SU-DHL-6 (cell line): ENCODE data around the gene FOSL2.

Experiments used
- EZH2phosphoT487 ChIP-seq: fragments of 200-600 bp; sonication (generic), shearing (Covaris generic); conservative IDR thresholded peaks from 2 replicates; pipeline ENCODE4 v1.6.1; 2018; ENCODE audit warnings: mild to moderate bottlenecking, antibody characterized with exemption, low read length, moderate library complexity, mixed read lengths
- TF ChIP-seq, protein P1 (sequence below): fragments of 200-600 bp; sonication (generic); IDR thresholded peaks from one replicate; pipeline ENCODE4 v1.5.1; 2017; ENCODE audit warnings: antibody characterized with exemption, mild to moderate bottlenecking, low read length, moderate library complexity; ENCODE audit not compliant: insufficient read depth, poor library complexity, severe bottlenecking

DNA sequence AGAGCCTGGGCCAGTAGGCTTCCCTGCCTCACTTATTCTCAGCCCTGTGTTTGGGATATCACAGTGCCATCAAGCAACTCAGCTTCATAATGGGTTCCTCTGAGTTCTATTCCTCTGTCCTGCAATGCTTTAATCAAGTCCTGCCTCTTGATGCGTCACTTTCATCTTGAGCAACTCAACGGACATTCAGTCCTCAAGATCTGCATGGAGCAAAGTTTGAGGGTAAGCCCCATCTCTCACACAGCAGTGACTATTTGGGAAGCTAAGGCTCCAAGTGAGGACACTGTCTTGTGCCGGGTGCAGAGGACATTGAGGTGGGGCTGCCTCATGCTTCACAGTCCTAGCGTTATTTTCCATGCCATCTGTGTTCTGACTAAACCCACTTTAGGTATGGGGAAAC lies 52.3 kb downstream of the FOSL2 start:
- TF ChIP-seq, protein P1, sequence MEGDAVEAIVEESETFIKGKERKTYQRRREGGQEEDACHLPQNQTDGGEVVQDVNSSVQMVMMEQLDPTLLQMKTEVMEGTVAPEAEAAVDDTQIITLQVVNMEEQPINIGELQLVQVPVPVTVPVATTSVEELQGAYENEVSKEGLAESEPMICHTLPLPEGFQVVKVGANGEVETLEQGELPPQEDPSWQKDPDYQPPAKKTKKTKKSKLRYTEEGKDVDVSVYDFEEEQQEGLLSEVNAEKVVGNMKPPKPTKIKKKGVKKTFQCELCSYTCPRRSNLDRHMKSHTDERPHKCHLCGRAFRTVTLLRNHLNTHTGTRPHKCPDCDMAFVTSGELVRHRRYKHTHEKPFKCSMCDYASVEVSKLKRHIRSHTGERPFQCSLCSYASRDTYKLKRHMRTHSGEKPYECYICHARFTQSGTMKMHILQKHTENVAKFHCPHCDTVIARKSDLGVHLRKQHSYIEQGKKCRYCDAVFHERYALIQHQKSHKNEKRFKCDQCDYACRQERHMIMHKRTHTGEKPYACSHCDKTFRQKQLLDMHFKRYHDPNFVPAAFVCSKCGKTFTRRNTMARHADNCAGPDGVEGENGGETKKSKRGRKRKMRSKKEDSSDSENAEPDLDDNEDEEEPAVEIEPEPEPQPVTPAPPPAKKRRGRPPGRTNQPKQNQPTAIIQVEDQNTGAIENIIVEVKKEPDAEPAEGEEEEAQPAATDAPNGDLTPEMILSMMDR: no peak
- TF ChIP-seq EZH2phosphoT487: no peak
